Natural killer cell treated with Interleukin-12 subunit alpha and Interleukin-12 subunit beta and Interleukin-15 and Interleukin-18, amount 100 ng/mL, for 72 hours (primary cell): ENCODE measurements around the gene SH3PXD2A. TPM values are rescaled to one million over a fixed set of nuclear protein-coding genes. Genes with fewer than 3 reads are reported as not detected.
"Not testable (repeated sequence)": the region's sequence is repeated elsewhere in the genome, so short reads cannot be mapped to it uniquely, and the experiment has no call there.

ENCODE experiments used
- ATAC-seq, 2 donors: fragments of 150-1000 bp; cut with Tn5 transposase in 1 of 2; sonication (Bioruptor Pico), chemical (Tn5 transposase) in 1 of 2; 2 replicates each; pipeline ENCODE4 v1.10.0; 2021
- DNase-seq: peaks from one replicate; pipeline ENCODE4 v3.0.0; 2022; ENCODE audit warnings: low spot score
- H3K27ac Mint-ChIP-seq, 2 donors: 1 replicate in 1 of 2; 2 replicates in 1 of 2; pipeline ENCODE4 v1.8.0; 2022; ENCODE audit warnings: mixed read lengths in 2 of 2, mild to moderate bottlenecking in 1 of 2, moderate library complexity in 1 of 2
- H3K27me3 Mint-ChIP-seq, 2 donors: 1 replicate in 1 of 2; 2 replicates in 1 of 2; pipeline ENCODE4 v1.8.0; 2022; ENCODE audit warnings: mixed read lengths in 2 of 2
- H3K36me3 Mint-ChIP-seq: one replicate; pipeline ENCODE4 v1.8.0; 2022; ENCODE audit warnings: mixed read lengths
- H3K4me1 Mint-ChIP-seq, 2 donors: 1 replicate in 1 of 2; 2 replicates in 1 of 2; pipeline ENCODE4 v1.8.0; 2022; ENCODE audit warnings: low read depth in 2 of 2, mixed read lengths in 2 of 2, mild to moderate bottlenecking in 1 of 2
- H3K4me3 Mint-ChIP-seq: one replicate; pipeline ENCODE4 v1.8.0; 2022; ENCODE audit warnings: mixed read lengths
- H3K9me3 Mint-ChIP-seq: 2 replicates; pipeline ENCODE4 v1.8.0; 2022; ENCODE audit warnings: mixed read lengths
- total RNA-seq, 2 donors: library from RNA; stranded (reverse); gene quantifications; one replicate each; pipeline ENCODE4 v1.2.3, GENCODE V29; 2022

Gene SH3PXD2A
- total RNA-seq, 2 donors from 2014 or later, result 3.4 to 7.6 TPM

DNA sequence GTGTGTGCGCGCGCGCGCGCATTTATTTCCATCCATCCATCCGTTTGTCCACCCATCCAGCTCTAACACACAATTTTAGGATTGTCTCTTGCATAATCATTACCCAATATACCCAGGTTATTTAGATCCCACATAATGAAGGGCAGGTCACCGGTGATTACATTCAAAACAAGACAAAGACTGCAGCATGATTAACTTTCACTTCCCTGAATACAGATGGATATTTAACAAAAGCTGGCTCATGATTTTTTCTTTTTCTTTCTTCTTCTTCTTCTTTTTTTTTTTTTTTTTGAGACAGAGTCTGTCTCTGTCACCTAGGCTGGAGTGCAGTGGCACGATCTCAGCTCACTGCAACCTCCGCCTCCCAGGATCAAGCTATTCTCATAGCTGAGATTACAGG lies 86.2 kb downstream of the SH3PXD2A start:
- no peaks in the 10 kb centered on the region for H3K9me3 Mint-ChIP-seq
- DNase-seq (no peak), ATAC-seq (no peak)
- H3K36me3 Mint-ChIP-seq, result no peaks in the 10 kb centered on the region
- peaks cover 23 to 24% of the 10 kb centered on the region in 2 donors for H3K4me1 Mint-ChIP-seq
- no peaks in the 10 kb centered on the region for H3K27me3 Mint-ChIP-seq
- no peak overlapping the region for H3K4me3 Mint-ChIP-seq
- H3K27ac Mint-ChIP-seq, result no peak overlapping the region

DNA sequence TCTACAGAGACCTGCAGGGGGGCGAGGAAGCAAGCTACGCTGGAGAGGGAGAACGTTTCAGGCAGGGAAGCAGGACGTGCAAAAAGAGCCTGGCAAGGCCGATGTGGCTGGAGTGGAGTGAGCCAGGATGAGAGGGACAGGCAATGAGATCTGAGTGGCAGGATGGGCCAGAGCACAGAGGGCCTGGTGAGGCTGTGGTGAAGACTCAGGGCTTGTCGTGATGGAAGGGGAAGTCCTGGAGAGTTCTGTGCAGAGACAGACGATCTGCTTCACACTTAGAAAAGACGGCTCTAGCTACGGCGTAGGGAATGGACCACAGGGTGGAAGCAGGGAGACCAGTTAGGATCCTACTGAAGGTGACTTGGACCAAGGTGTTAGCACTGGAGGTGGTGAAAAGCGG lies 87.0 kb downstream of the SH3PXD2A start:
- H3K9me3 Mint-ChIP-seq, result no peaks in the 10 kb centered on the region
- H3K36me3 Mint-ChIP-seq, result no peaks in the 10 kb centered on the region
- no peak overlapping the region for H3K4me3 Mint-ChIP-seq
- peaks cover 28 to 32% of the 10 kb centered on the region in 2 donors for H3K4me1 Mint-ChIP-seq
- no peak overlapping the region for H3K27ac Mint-ChIP-seq
- no peak for DNase-seq
- H3K27me3 Mint-ChIP-seq, result no peaks in the 10 kb centered on the region
- no peak for ATAC-seq

DNA sequence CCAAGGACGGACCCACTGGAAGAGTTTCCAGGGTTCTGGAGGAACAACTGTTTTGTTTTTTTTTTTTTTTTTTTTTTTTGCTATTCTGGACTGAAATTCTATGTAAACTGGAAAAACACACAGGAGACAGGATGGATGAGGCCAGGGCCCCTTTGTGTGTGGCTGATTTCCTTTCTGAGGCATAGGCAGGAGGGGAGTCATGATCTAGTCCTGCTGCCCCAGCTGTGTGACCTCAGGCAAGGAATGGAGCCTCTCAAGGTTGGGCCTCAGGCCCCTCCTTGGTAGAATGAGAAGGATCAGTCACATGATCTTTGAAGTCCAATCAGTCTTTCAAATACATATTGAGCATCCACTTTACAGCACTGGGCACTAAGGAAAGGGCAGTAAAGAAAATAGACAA lies 87.6 kb downstream of the SH3PXD2A start:
- Mint-ChIP-seq H3K27ac (no peak overlapping the region), H3K27me3 (no peaks in the 10 kb centered on the region), H3K4me1 (peaks cover 28 to 37% of the 10 kb centered on the region in 2 donors), H3K4me3 (no peak overlapping the region), H3K9me3 (no peaks in the 10 kb centered on the region), H3K36me3 (no peaks in the 10 kb centered on the region)
- no peak for DNase-seq
- ATAC-seq, result no peak

DNA sequence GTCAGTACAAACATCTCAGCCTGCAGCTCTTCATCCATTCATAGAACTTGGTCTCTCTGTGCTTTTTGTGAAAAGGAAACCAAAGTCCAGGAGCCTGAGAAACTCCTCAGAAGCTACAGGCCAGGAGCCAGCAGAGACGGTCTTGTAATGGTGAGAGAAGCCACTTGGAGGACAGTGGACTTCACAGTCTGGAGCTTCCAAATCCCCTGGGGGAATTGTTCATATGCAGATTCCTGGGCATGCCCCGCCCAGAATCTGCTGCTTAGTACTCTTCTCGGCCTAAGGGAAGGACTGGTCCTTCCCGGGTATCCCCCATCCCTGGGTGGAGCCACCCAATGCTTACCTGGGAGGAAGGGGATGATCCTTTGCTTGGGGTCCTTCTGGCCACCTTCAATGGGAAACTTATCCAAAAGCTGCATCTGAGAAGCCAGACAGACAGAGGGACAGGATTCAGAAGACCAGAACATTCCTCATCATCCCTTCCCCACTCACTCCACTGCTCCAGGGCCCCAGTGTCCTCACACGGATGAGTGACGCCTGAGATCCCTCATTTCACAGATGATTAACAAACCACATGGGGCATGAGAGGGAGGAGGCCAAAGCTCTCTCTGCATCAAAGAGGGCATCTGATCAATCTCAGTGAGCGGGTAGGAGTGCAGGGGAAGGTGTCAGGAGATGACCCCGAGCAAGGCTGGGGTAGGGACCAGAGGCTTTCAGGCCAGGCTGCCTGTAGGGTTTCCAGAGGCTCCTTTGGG lies 88.4 kb downstream of the SH3PXD2A start:
- Mint-ChIP-seq H3K27me3 (no peaks in the 10 kb centered on the region), H3K27ac (no peak overlapping the region), H3K4me3 (no peak overlapping the region), H3K9me3 (no peaks in the 10 kb centered on the region), H3K36me3 (no peaks in the 10 kb centered on the region), H3K4me1 (peaks cover 22 to 30% of the 10 kb centered on the region in 2 donors)
- ATAC-seq (no peak), DNase-seq (no peak)

DNA sequence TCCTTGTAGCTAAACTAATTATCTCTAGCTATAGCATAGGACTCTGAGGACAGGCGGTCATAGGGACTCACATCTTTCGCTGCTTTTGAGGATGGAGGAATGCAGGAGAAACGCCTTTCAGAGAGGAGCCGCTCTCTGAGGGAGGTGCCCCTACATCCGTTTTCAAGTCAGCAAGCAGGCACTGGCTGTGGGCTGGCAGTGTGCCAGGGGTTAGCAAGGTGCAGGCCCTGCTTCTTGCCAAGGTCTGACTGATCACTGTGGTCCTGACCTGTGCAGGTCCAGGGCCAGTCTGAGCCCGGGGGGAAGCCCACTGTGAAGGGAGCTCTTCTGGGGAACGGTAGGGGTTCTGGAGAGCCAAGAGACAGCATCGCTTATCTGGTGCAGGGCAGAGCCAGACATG lies 89.4 kb downstream of the SH3PXD2A start:
- Mint-ChIP-seq H3K27me3 (no peaks in the 10 kb centered on the region), H3K9me3 (no peaks in the 10 kb centered on the region), H3K4me1 (peaks cover 19 to 27% of the 10 kb centered on the region in 2 donors), H3K27ac (peak overlapping the region in 1 of 2 donors; percentile 82), H3K4me3 (no peak overlapping the region), H3K36me3 (no peaks in the 10 kb centered on the region)
- ATAC-seq, result peak; percentile 30 to 63
- no peak for DNase-seq

DNA sequence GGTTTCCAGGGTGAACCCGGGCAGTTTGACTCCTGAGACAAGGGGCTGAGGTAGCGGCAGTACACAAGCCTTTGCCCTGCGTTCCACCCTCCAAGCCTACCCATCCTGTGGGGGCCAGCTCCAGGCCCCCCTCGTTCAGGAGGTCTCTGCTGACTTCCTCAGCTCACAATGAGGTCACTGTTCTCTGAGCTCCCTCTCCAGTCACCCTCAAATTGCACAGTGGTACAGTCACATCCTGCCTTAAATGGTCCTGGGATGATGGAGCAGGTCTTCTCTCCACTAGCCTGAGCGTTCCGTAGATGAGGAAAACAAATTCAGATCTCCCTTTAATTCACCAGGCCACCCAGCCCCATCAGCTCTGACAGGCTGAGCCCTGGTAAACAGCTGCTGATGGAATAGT lies 90.2 kb downstream of the SH3PXD2A start:
- DNase-seq (no peak), ATAC-seq (peak in 1 of 2 donors; percentile 75)
- Mint-ChIP-seq H3K27ac (no peak overlapping the region), H3K36me3 (no peaks in the 10 kb centered on the region), H3K4me1 (peaks cover 19 to 27% of the 10 kb centered on the region in 2 donors), H3K4me3 (no peak overlapping the region), H3K27me3 (no peaks in the 10 kb centered on the region), H3K9me3 (no peaks in the 10 kb centered on the region)

DNA sequence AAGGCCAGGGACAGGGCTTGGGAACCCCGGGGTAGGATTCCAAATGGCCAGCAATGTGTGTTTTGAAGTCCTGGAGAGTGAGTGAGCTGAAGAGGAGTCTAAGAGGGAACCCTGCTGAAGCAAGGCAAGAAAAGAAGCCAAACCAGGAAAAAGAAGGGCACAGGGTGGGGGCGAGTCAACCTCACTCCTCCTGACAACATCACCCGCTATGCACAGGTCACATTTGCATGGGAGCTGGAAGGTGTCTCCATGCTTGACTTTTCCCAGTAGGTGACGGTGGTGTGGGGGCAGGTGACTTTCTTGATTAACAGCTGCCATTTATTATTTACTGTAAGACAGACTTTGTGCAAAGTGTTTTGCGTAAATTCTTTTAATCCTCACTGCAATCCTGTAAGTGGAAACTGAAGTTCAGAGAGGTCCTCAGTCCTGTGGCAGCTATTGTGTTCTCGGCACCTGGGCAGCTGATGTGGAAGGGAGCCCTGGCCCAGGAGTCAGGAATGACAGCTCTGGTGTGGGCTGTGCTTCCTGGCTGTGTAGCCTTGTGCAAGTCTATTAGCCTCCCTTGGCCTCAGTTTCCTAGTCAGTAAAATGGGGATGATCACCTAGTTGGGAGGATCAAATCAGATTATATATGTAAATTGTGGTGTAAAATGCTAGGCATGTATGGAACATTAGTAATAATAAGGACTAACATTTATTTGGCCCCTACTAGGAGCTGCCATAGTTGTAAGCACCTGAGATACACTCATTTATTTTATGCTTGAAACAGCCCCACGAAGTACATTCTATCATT lies 90.9 kb downstream of the SH3PXD2A start:
- Mint-ChIP-seq H3K36me3 (no peaks in the 10 kb centered on the region), H3K9me3 (no peaks in the 10 kb centered on the region), H3K27ac (peak overlapping the region; percentile 40 to 68), H3K27me3 (no peaks in the 10 kb centered on the region), H3K4me1 (peaks cover 21 to 29% of the 10 kb centered on the region in 2 donors), H3K4me3 (peak overlapping the region; percentile 28)
- DNase-seq (no peak), ATAC-seq (no peak)

DNA sequence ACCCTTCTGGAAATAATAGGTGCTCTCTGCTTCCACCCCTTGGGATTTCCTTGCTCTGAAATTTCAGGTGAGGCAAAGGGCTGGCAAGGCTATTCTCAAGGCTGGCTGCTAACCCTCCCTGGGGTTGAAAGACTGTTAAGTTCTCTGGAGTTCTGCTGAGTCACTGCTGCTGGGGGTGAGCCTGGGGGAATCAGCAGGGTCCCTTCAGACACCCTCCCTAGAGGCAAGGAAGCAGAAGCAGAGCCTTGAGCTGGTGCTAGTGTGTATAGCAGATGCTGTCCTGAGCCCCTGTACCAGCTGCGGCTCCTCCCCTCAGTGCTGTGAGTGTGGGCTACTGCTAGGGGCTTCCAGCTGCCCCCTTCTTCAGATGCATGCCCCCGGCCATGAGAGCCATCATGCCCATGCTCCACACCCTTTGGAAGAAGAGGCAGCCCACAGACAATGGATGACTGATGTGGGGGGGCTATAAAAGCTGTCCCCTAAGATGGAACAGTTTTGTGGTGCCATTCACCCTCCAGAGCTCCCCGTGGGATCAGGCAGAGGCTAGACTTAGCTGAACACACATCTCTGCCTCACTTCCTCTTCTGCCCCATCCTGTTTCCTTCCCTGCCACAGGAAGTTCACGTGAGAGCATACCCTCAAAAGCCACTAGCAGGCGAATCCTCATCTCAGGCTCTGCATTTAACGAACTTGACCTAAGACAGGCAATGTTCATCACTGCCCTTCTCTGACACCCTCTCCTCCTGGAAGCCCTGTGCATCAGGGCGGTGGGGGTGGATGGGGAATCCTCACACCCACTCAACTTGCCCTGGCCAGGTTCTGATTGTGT lies 91.8 kb downstream of the SH3PXD2A start:
- peaks cover 30 to 38% of the 10 kb centered on the region in 2 donors for H3K4me1 Mint-ChIP-seq
- no peaks in the 10 kb centered on the region for H3K27me3 Mint-ChIP-seq
- no peaks in the 10 kb centered on the region for H3K36me3 Mint-ChIP-seq
- ATAC-seq (peak in 1 of 2 donors; percentile 45), DNase-seq (no peak)
- H3K9me3 Mint-ChIP-seq, result no peaks in the 10 kb centered on the region
- peak overlapping the region; percentile 40 to 68 for H3K27ac Mint-ChIP-seq
- peak overlapping the region; percentile 28 for H3K4me3 Mint-ChIP-seq

DNA sequence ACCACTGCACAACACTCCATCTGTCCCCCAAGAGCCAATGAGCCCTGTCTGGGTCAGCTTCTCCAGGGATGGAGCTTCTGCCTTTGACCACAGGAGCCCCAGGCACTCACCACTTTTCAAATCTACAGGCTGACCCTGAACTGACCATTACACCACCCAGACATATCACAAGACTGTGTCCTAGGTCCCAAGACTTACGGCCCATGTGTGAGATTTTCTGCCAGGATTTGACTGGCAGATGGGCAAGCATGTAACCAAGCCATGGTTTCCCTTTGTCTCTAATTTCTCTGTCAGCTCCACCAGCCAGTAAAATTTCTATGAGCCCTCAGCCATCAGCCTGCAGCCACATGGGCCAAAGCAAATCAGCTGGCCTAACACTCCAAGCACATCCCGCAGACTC lies 92.5 kb downstream of the SH3PXD2A start:
- Mint-ChIP-seq H3K4me1 (peaks cover 36 to 45% of the 10 kb centered on the region in 2 donors), H3K36me3 (no peaks in the 10 kb centered on the region), H3K9me3 (no peaks in the 10 kb centered on the region), H3K27me3 (no peaks in the 10 kb centered on the region), H3K4me3 (no peak overlapping the region), H3K27ac (no peak overlapping the region)
- DNase-seq, result no peak
- no peak for ATAC-seq

DNA sequence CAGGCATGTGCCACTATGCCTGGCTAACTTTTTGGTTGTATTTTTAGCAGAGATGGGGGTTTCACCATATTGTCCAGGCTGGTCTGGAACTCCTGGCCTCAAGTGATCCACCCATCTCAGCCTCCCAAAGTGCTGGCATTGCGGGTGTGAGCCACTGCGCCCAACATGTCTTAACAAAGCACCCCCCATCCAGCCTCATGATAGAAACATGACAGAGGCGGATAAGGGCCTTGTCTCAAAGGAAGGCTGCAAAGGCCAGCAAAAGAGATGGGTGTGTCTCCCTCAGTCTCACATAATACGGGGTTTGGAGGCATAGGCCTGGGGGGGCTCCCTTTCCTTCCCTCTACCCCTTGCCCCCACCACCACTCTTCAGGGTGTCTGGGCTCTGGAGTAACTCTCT lies 93.2 kb downstream of the SH3PXD2A start:
- Mint-ChIP-seq H3K27ac (no peak overlapping the region), H3K4me1 (peaks cover 42 to 53% of the 10 kb centered on the region in 2 donors), H3K4me3 (no peak overlapping the region), H3K36me3 (no peaks in the 10 kb centered on the region), H3K27me3 (no peaks in the 10 kb centered on the region), H3K9me3 (no peaks in the 10 kb centered on the region)
- ATAC-seq (no peak), DNase-seq (no peak)

DNA sequence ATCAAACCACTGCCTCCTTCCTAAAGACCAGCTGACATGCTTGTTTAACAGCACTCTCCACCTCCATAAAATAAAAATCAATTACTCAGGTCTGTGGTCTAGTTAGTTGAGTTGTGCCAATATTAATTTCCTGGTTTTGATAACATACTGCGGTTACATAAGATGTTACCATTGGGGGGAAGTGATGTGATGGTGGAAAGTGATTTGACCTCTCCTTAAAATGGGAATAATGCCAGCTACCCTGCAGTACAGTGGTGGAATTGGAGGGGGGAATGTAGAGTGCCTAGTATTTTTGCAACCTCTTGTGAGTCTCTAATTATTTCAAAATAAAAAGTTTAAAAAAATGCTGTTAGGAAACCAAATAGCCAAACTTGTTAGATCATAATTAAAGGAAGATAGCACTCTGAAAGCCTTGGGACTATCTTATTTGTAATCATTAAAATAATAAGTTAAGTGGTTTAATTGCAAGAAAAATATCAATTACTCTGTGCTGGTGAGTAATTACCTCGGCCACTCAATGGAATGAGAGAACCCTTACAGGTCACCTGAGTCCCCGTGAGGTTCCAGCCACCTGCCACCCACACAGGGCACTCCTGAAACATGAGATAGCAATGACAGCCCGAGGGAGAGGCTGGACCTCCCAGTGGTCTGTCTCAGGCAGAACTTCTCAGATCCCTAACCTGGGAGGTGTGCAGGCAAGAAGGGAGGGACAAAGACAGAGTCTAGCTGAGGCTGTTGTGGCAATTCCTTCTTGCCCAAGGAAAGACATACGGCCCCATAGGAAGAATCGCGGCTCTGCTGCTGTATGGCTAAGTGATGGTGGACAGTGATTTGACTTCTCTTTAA lies 94.1 kb downstream of the SH3PXD2A start:
- Mint-ChIP-seq H3K4me1 (peaks cover 48 to 54% of the 10 kb centered on the region in 2 donors), H3K36me3 (no peaks in the 10 kb centered on the region), H3K27me3 (no peaks in the 10 kb centered on the region), H3K27ac (no peak overlapping the region), H3K4me3 (no peak overlapping the region), H3K9me3 (no peaks in the 10 kb centered on the region)
- ATAC-seq (no peak), DNase-seq (no peak)

DNA sequence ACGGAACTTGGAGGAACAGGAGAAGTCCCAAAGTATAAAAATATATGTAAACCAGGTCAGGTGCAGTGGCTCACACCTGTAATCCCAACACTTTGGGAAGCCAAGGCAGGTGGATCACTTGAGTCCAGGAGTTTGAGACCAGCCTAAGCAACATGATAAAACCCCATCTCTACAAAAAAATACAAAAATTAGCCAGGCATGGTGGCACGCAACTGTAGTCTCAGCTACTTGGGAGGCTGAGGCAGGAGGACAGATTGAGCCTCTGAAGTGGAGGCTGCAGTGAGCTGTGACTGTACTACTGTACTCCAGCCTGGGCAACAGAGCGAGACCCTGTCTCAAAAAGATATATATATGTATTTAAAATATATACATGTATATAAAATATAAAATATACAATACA lies 95.1 kb downstream of the SH3PXD2A start:
- not testable (repeated sequence) for H3K27me3 Mint-ChIP-seq, DNase-seq, H3K36me3 Mint-ChIP-seq, H3K4me3 Mint-ChIP-seq, H3K9me3 Mint-ChIP-seq, ATAC-seq, H3K27ac Mint-ChIP-seq
- H3K4me1 Mint-ChIP-seq, result peaks cover 39 to 43% of the 10 kb centered on the region in 2 donors
